ENCODE data around the gene CBLC.

GRCh38 chr19:44746616-44746945, 31.1 kb upstream of the CBLC start:
- no peak for TF ChIP-seq EZH2 (IDR thresholded peaks at IDR 0.05; ENCODE audit: low read depth)
- TF ChIP-seq, protein P1, sequence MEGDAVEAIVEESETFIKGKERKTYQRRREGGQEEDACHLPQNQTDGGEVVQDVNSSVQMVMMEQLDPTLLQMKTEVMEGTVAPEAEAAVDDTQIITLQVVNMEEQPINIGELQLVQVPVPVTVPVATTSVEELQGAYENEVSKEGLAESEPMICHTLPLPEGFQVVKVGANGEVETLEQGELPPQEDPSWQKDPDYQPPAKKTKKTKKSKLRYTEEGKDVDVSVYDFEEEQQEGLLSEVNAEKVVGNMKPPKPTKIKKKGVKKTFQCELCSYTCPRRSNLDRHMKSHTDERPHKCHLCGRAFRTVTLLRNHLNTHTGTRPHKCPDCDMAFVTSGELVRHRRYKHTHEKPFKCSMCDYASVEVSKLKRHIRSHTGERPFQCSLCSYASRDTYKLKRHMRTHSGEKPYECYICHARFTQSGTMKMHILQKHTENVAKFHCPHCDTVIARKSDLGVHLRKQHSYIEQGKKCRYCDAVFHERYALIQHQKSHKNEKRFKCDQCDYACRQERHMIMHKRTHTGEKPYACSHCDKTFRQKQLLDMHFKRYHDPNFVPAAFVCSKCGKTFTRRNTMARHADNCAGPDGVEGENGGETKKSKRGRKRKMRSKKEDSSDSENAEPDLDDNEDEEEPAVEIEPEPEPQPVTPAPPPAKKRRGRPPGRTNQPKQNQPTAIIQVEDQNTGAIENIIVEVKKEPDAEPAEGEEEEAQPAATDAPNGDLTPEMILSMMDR (conservative IDR thresholded peaks at IDR 0.05) = no peak

All from PC-9 (cell line).